Gastroesophageal sphincter (tissue), 4 donors: ENCODE data around the gene CGREF1. TPM values are rescaled to one million over a fixed set of nuclear protein-coding genes. Genes with fewer than 3 reads are reported as not detected.

Experiments
- ATAC-seq: fragments of 150-250 bp; one replicate; pipeline ENCODE4 v1.9.1; 2016; ENCODE audit warnings: mild to moderate bottlenecking, moderate library complexity
- H3K27ac ChIP-seq, 4 donors: fragments of 200-600 bp; sonication (generic) in 3 of 4; 1 replicate in 3 of 4; 2 replicates in 1 of 4; pipeline ENCODE4 v1.5.1; 2016 to 2019
- H3K27me3 ChIP-seq: fragments of 200-600 bp; sonication (generic); one replicate; pipeline ENCODE4 v1.5.1; 2019
- H3K36me3 ChIP-seq, 2 donors: fragments of 200-600 bp; sonication (generic); one replicate each; pipeline ENCODE4 v1.5.1; 2019; ENCODE audit warnings: control low read depth in 1 of 2
- H3K4me1 ChIP-seq, 3 donors: fragments of 200-600 bp; sonication (generic); 1 replicate in 2 of 3; 2 replicates in 1 of 3; pipeline ENCODE4 v1.5.1; 2016 to 2019; ENCODE audit warnings: control low read depth in 2 of 3
- H3K4me3 ChIP-seq, 2 donors: fragments of 200-600 bp; sonication (generic); one replicate each; pipeline ENCODE4 v1.5.1; 2019; ENCODE audit warnings: mild to moderate bottlenecking in 1 of 2, moderate library complexity in 1 of 2
- H3K9me3 ChIP-seq, 3 donors: fragments of 200-600 bp; sonication (generic); one replicate each; pipeline ENCODE4 v1.5.1; 2017 to 2019; ENCODE audit warnings: control low read depth in 2 of 3
- CTCF ChIP-seq, 4 experiments: fragments of 200-600 bp in 2 of 4; fragments of 450-650 bp in 2 of 4; sonication (generic) in 1 of 4; IDR thresholded peaks; one replicate each; pipeline ENCODE4 v1.5.1; 2017 to 2019; ENCODE audit warnings: antibody characterized with exemption in 4 of 4, mild to moderate bottlenecking in 2 of 4, moderate library complexity in 2 of 4
- EP300 ChIP-seq: sonication (generic); formaldehyde crosslinking; IDR thresholded peaks from one replicate; pipeline ENCODE4 v1.6.1; 2017; ENCODE audit warnings: antibody characterized with exemption, mild to moderate bottlenecking
- POLR2A ChIP-seq, 2 donors: fragments of 450-650 bp; IDR thresholded peaks; one replicate each; pipeline ENCODE4 v1.6.1; 2017; ENCODE audit warnings: antibody characterized with exemption in 2 of 2, mild to moderate bottlenecking in 2 of 2, moderate library complexity in 1 of 2
- POLR2AphosphoS5 ChIP-seq: sonication (generic); formaldehyde crosslinking; IDR thresholded peaks from one replicate; pipeline ENCODE4 v1.6.1; 2017; ENCODE audit warnings: antibody characterized with exemption
- WGBS, 2 donors: methylation state at CpG; one replicate each; pipeline ENCODE4 v1.1.5; 2018; ENCODE audit warnings: low coverage in 1 of 2; 5-methylcytosine and 5-hydroxymethylcytosine counted together
- total RNA-seq, 4 donors: library from RNA; depleted of rRNA; stranded (reverse); fragments of >200 nt; gene quantifications; one replicate each; pipeline ENCODE4 v1.1.0, GENCODE V29; 2016

CGREF1 gene
- total RNA-seq, 4 donors from 2014 or later: 1.0 TPM; not detected in 3

- Histone ChIP-seq H3K27ac (no peak overlapping the region), H3K9me3 (no peaks in the 10 kb centered on the region), H3K4me1 (no peaks in the 10 kb centered on the region), H3K36me3 (no peaks in the 10 kb centered on the region), H3K4me3 (no peak overlapping the region), H3K27me3 (peaks cover 18% of the 10 kb centered on the region)
- no peak for ATAC-seq
- 90% methylated on average over 2 of the region's 2 CpGs; no CpG with 5 or more reads in 1 of the 2 donors for WGBS, 2 donors
- TF ChIP-seq POLR2A (IDR thresholded peaks at IDR 0.05) (no peak), EP300 (no peak), POLR2AphosphoS5 (no peak)
These were observed 34.0 kb upstream of the CGREF1 start for GRCh38 chr2:27152796-27153464.

GRCh38 chr2:27152102-27152795 lies 33.3 kb upstream of the CGREF1 start:
- no peak overlapping the region for H3K4me3 ChIP-seq
- no peaks in the 10 kb centered on the region for H3K9me3 ChIP-seq
- WGBS, 2 donors: 93% methylated on average over 5 of the region's 8 CpGs; no CpG with 5 or more reads in 1 of the 2 donors
- ATAC-seq: no peak
- no peaks in the 10 kb centered on the region for H3K4me1 ChIP-seq
- H3K27ac ChIP-seq: no peak overlapping the region
- no peaks in the 10 kb centered on the region for H3K36me3 ChIP-seq
- H3K27me3 ChIP-seq: peaks cover 18% of the 10 kb centered on the region
- TF ChIP-seq CTCF (IDR thresholded peaks at IDR 0.05): no peak
- TF ChIP-seq POLR2A (IDR thresholded peaks at IDR 0.05): no peak
- TF ChIP-seq POLR2AphosphoS5: no peak

DNA sequence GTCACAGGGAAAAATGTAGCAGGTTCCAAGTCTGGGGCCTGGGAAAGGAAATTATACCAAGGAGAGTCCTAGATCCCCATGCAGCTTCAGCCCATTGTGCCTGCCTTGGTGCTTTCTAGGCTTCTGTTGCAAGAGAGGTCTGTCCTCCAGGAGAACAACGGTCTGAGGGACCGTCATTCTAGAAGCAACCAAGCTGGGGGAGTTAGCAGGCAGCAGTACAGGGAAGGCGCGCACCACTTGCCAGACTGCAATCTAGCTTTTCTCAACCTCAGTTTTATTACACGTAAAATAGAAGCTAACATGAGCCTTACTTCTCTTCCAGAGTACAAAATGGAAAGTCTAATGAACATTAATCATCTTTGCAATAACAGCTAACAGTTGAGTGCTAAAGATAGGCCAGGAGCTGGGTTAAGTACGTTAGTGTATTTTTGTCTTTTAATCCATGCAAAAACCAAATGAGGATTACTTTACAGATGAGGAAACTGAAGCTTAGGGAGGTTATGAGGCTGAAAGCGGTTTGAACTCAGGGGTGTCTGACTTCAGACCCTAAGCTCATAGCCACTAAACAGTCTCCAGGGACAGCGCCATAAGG lies 31.8 kb upstream of the CGREF1 start:
- no peaks in the 10 kb centered on the region for H3K4me1 ChIP-seq
- ATAC-seq: no peak
- WGBS, 2 donors: 69 to 75% methylated on average over 7 to 8 of the region's 8 CpGs
- H3K4me3 ChIP-seq: no peak overlapping the region
- no peak for TF ChIP-seq POLR2AphosphoS5
- TF ChIP-seq EP300: no peak
- no peak for TF ChIP-seq POLR2A (IDR thresholded peaks at IDR 0.05)
- no peak for TF ChIP-seq CTCF (IDR thresholded peaks at IDR 0.05)
- H3K9me3 ChIP-seq: no peaks in the 10 kb centered on the region
- no peak overlapping the region for H3K27ac ChIP-seq
- no peaks in the 10 kb centered on the region for H3K36me3 ChIP-seq
- peaks cover 18% of the 10 kb centered on the region for H3K27me3 ChIP-seq

DNA sequence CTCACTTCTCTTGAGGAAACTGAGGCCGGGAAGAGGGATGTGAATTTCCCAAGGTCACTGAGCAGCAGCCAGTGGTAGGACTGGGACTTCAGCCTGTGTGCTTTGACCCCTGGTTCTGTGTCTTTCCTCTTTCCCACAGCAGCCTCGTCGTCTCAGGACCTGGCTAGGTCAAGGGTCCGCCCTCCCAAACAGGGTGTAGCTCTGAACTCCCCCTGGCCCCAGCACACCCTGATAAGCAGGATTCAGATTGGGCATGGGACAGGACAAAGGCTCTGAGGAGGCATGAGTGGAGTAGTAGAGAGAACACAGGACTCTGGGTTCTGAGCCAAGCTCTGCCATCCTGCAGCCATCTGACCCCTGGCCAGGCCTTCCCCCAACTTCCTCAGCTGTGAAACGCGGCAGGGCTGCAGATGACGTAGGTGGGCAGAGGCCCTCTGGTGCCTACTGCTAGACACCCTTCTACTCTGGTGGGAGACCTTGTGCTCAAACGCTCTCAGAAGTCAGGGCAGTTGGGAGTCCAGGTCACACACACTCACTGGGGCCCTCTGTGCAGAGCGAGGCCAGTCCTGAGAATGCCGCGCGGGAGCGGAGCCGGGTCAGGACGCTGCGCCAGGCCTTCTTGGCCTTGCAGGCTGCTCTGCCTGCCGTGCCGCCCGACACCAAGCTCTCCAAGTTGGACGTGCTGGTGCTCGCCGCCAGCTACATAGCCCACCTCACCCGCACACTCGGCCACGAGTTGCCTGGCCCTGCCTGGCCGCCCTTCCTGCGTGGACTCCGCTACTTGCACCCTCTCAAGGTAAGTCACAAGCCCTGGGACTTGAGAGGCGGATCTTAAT lies 30.9 kb upstream of the CGREF1 start:
- no peak for ATAC-seq
- Histone ChIP-seq H3K27me3 (peaks cover 18% of the 10 kb centered on the region), H3K36me3 (no peaks in the 10 kb centered on the region), H3K27ac (no peak overlapping the region), H3K4me1 (no peaks in the 10 kb centered on the region), H3K9me3 (no peaks in the 10 kb centered on the region), H3K4me3 (no peak overlapping the region)
- 100% methylated on average over 1 to 5 of the region's 29 CpGs for WGBS, 2 donors
- no peak for TF ChIP-seq POLR2AphosphoS5
- TF ChIP-seq POLR2A (IDR thresholded peaks at IDR 0.05): no peak
- no peak for TF ChIP-seq CTCF (IDR thresholded peaks at IDR 0.05)
- TF ChIP-seq EP300: no peak

GRCh38 chr2:27148801-27149439 lies 30.0 kb upstream of the CGREF1 start, which contains the start of gene TCF23:
Gene TCF23 (plus strand): TSS chr2:27149004. CDS start chr2:27149134, 130 bp downstream.
- H3K4me3 ChIP-seq: no peak within 1 kb of the TSS
- ATAC-seq: no peak
- TF ChIP-seq EP300 (no peak), POLR2A (IDR thresholded peaks at IDR 0.05) (no peak), POLR2AphosphoS5 (no peak), CTCF (IDR thresholded peaks at IDR 0.05) (no peak)
- H3K9me3 ChIP-seq: no peaks in the 10 kb centered on the region
- H3K27ac ChIP-seq: no peak within 1 kb of the TSS
- WGBS, 2 donors: 80% methylated on average over 1 of the region's 12 CpGs; no CpG with 5 or more reads in 1 of the 2 donors
- peaks cover 18% of the 10 kb centered on the region for H3K27me3 ChIP-seq
- no peaks in the 10 kb centered on the region for H3K4me1 ChIP-seq
- no peaks in the 10 kb centered on the region for H3K36me3 ChIP-seq
